Measurements from ENCODE around the gene FOSL2.

GRCh38 chr2:28361991-28362710, 30.5 kb upstream of the FOSL2 start:
- TF ChIP-seq, protein P1, sequence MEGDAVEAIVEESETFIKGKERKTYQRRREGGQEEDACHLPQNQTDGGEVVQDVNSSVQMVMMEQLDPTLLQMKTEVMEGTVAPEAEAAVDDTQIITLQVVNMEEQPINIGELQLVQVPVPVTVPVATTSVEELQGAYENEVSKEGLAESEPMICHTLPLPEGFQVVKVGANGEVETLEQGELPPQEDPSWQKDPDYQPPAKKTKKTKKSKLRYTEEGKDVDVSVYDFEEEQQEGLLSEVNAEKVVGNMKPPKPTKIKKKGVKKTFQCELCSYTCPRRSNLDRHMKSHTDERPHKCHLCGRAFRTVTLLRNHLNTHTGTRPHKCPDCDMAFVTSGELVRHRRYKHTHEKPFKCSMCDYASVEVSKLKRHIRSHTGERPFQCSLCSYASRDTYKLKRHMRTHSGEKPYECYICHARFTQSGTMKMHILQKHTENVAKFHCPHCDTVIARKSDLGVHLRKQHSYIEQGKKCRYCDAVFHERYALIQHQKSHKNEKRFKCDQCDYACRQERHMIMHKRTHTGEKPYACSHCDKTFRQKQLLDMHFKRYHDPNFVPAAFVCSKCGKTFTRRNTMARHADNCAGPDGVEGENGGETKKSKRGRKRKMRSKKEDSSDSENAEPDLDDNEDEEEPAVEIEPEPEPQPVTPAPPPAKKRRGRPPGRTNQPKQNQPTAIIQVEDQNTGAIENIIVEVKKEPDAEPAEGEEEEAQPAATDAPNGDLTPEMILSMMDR (conservative IDR thresholded peaks at IDR 0.05; ENCODE audit: low read depth, low read length), result no peak
- TF ChIP-seq EZH2 (IDR thresholded peaks at IDR 0.05; ENCODE audit: borderline replicate concordance, low read depth, low read length, poor library complexity, severe bottlenecking), result no peak

All from A673 (cell line).